Psoas muscle (tissue), 8 donors: ENCODE data around the gene CD160. TPM values are rescaled to one million over a fixed set of nuclear protein-coding genes. Genes with fewer than 3 reads are reported as not detected.

Source experiments
- ATAC-seq, 4 donors: fragments of 200-7000 bp; cut with Tn5 transposase; one replicate each; pipeline ENCODE4 v1.9.1; 2020; ENCODE audit warnings: moderate library complexity in 3 of 4, mild to moderate bottlenecking in 2 of 4
- DNase-seq, 2 donors: peaks; one replicate each; pipeline ENCODE4 v3.0.0-alpha.2; 2020
- H3K27ac ChIP-seq: fragments of 200-600 bp; one replicate; pipeline ENCODE4 v1.8.0; 2022
- H3K27me3 ChIP-seq, 3 donors: fragments of 200-600 bp in 1 of 3; one replicate each; pipeline versions ENCODE4 v1.6.1 to v1.8.0; 2013 to 2022; ENCODE audit warnings: low read length in 2 of 3, mild to moderate bottlenecking in 2 of 3, moderate library complexity in 1 of 3; ENCODE audit not compliant: insufficient read depth in 3 of 3
- H3K36me3 ChIP-seq, 2 donors: fragments of 200-600 bp in 1 of 2; one replicate each; pipeline versions ENCODE4 v1.6.1 to v1.8.0; 2013 to 2022; ENCODE audit warnings: low read depth in 1 of 2, mild to moderate bottlenecking in 1 of 2, moderate library complexity in 1 of 2; ENCODE audit not compliant: insufficient read depth in 1 of 2
- H3K4me1 ChIP-seq: fragments of 200-600 bp; one replicate; pipeline ENCODE4 v1.8.0; 2022
- H3K4me3 ChIP-seq: fragments of 200-600 bp; one replicate; pipeline ENCODE4 v1.8.0; 2022; ENCODE audit warnings: mild to moderate bottlenecking
- H3K9me3 ChIP-seq: fragments of 200-600 bp; one replicate; pipeline ENCODE4 v1.8.0; 2022
- CTCF ChIP-seq: fragments of 200-600 bp; IDR thresholded peaks from one replicate; pipeline ENCODE4 v1.8.0; 2022; ENCODE audit warnings: antibody characterized with exemption
- WGBS, 3 donors: extraction: QIAGEN DNeasy Blood & Tissue Kit; methylation state at CpG; one replicate each; pipeline versions ENCODE4 v1.1.6 to v1.1.7; 2013; 5-methylcytosine and 5-hydroxymethylcytosine counted together
- intact Hi-C, 2 donors: fragments of 100-400 bp; cut with DNase I; formaldehyde crosslinking; loops; one replicate each; pipeline versions ENCODE4 v1.11.0 to v1.14.2; 2022
- polyA plus RNA-seq, 3 donors: library from polyadenylated mRNA; stranded (reverse); fragments of 200-250 nt; gene quantifications; one replicate each; pipeline ENCODE4 v1.2.3, GENCODE V29; 2013
- total RNA-seq, 4 donors: library from RNA; stranded (reverse); fragmentation: NEBNext Ultra II Directional in 2 of 4; extraction: Animal tissue kit (Norgen Biotek cat#: 25700) in 2 of 4; gene quantifications; one replicate each; pipeline versions ENCODE4 v1.2.1 to v1.2.4, GENCODE V29; 2021 to 2023
- donor health status: healthy with polysubstance abuse.
- donor health status: DM: no; HTN: no; CAD: no; lungs with moderate emphysema.
- donor health status: Bipolar disorder and iron deficiency.
- donor health status: healthy.
- donor health status: DM: yes; HTN: yes; CAD: no.
- donor health status: DM: no; HTN: no; CAD: no.
- donor health status: DM: no; HTN: no; CAD: no.
- donor health status: DM: yes; HTN: yes; CAD: no.

Gene CD160
- total and polyA plus RNA-seq, 7 donors: 0.03 TPM; not detected in 6

GRCh38 chr1:145695821-145696629 is 23.3 kb upstream of the CD160 start:
- no peaks in the 10 kb centered on the region for H3K36me3 ChIP-seq
- DNase-seq (no peak), ATAC-seq (no peak)
- no peaks in the 10 kb centered on the region for H3K9me3 ChIP-seq
- H3K4me1 ChIP-seq: no peaks in the 10 kb centered on the region
- peaks cover 0 to 1% (median 0%) of the 10 kb centered on the region in 3 donors for H3K27me3 ChIP-seq
- intact Hi-C loops: no loop called here
- H3K4me3 ChIP-seq: no peak overlapping the region
- 61 to 65% (median 64%) methylated on average over 5 of the region's 5 CpGs for WGBS, 3 donors
- no peak for TF ChIP-seq CTCF
- no peak overlapping the region for H3K27ac ChIP-seq

- DNase-seq: no peak
- WGBS, 3 donors: 89 to 91% (median 90%) methylated on average over 3 of the region's 3 CpGs
Measured at GRCh38 chr1:145696630-145696960, 22.7 kb upstream of the CD160 start.

GRCh38 chr1:145701306-145701862 is 17.9 kb upstream of the CD160 start:
- ATAC-seq (no peak), DNase-seq (no peak)
- no peak overlapping the region for H3K27ac ChIP-seq
- TF ChIP-seq CTCF: no peak
- H3K4me1 ChIP-seq: no peaks in the 10 kb centered on the region
- no peaks in the 10 kb centered on the region for H3K9me3 ChIP-seq
- peaks cover 0 to 1% (median 0%) of the 10 kb centered on the region in 3 donors for H3K27me3 ChIP-seq
- WGBS, 3 donors: 74 to 78% (median 76%) methylated on average over 2 of the region's 2 CpGs
- intact Hi-C loops: no loop called here
- no peak overlapping the region for H3K4me3 ChIP-seq
- H3K36me3 ChIP-seq: no peaks in the 10 kb centered on the region

More at GRCh38 chr1:145696630-145696960, 22.7 kb upstream of the CD160 start:
- Histone ChIP-seq H3K9me3 (no peaks in the 10 kb centered on the region), H3K27ac (no peak overlapping the region), H3K36me3 (no peaks in the 10 kb centered on the region), H3K4me1 (no peaks in the 10 kb centered on the region), H3K27me3 (peaks cover 0 to 1% (median 0%) of the 10 kb centered on the region in 3 donors), H3K4me3 (no peak overlapping the region)
- no peak for ATAC-seq
- intact Hi-C loops: no loop called here
- TF ChIP-seq CTCF: no peak

- DNase-seq (no peak), ATAC-seq (no peak)
- TF ChIP-seq CTCF: no peak
- intact Hi-C loops: no loop called here
- Histone ChIP-seq H3K36me3 (no peaks in the 10 kb centered on the region), H3K4me1 (no peaks in the 10 kb centered on the region), H3K9me3 (no peaks in the 10 kb centered on the region), H3K27me3 (peaks cover 0 to 1% (median 0%) of the 10 kb centered on the region in 3 donors), H3K27ac (no peak overlapping the region), H3K4me3 (no peak overlapping the region)
- 80 to 86% (median 83%) methylated on average over 2 of the region's 2 CpGs for WGBS, 3 donors
Measured at GRCh38 chr1:145702052-145702451, 17.2 kb upstream of the CD160 start.
